Measurements from ENCODE around the gene ELL2.

ELL2 gene

GRCh38 chr5:95879661-95880060, 82.0 kb downstream of the ELL2 start:
- no peak overlapping the region for H3K4me3 ChIP-seq (ENCODE audit: low read depth, low read length)
- no peak for TF ChIP-seq CTCF (IDR thresholded peaks at IDR 0.05; ENCODE audit: insufficient read depth, low read depth, low read length, missing control alignments)
- no peak for DNase-seq (ENCODE audit: low read depth)

- peak; percentile 57 for DNase-seq (ENCODE audit: low read depth)
- no peak for TF ChIP-seq CTCF (IDR thresholded peaks at IDR 0.05; ENCODE audit: insufficient read depth, low read depth, low read length, missing control alignments)
- no peak overlapping the region for H3K4me3 ChIP-seq (ENCODE audit: low read depth, low read length)
These were observed 83.0 kb downstream of the ELL2 start for GRCh38 chr5:95878417-95879323.

GRCh38 chr5:95876782-95877181, 84.9 kb downstream of the ELL2 start:
- no peak for DNase-seq (ENCODE audit: low read depth)
- H3K4me3 ChIP-seq (ENCODE audit: low read depth, low read length) = no peak overlapping the region
- TF ChIP-seq CTCF (IDR thresholded peaks at IDR 0.05; ENCODE audit: insufficient read depth, low read depth, low read length, missing control alignments) = no peak

- TF ChIP-seq CTCF (IDR thresholded peaks at IDR 0.05; ENCODE audit: insufficient read depth, low read depth, low read length, missing control alignments) = no peak
- no peak for DNase-seq (ENCODE audit: low read depth)
These were observed 87.4 kb downstream of the ELL2 start for GRCh38 chr5:95874246-95874645.

GRCh38 chr5:95873351-95873750, 88.3 kb downstream of the ELL2 start:
- DNase-seq (ENCODE audit: low read depth) = no peak
- H3K4me3 ChIP-seq (ENCODE audit: low read depth, low read length) = no peak overlapping the region
- TF ChIP-seq CTCF (IDR thresholded peaks at IDR 0.05; ENCODE audit: insufficient read depth, low read depth, low read length, missing control alignments) = no peak

More at GRCh38 chr5:95874246-95874645, 87.4 kb downstream of the ELL2 start:
- H3K4me3 ChIP-seq (ENCODE audit: low read depth, low read length) = no peak overlapping the region

- no peak for DNase-seq (ENCODE audit: low read depth)
- no peak overlapping the region for H3K4me3 ChIP-seq (ENCODE audit: low read depth, low read length)
- no peak for TF ChIP-seq CTCF (IDR thresholded peaks at IDR 0.05; ENCODE audit: insufficient read depth, low read depth, low read length, missing control alignments)
These were observed 89.0 kb downstream of the ELL2 start for GRCh38 chr5:95872346-95873268.
